Fibroblast of the conjunctiva (primary cell): Measurements from ENCODE around the gene TNIK.

Experiments
- DNase-seq: peaks from one replicate; pipeline ENCODE4 v3.0.0-alpha.2; 2010; ENCODE audit warnings: low read depth

Gene TNIK

DNA sequence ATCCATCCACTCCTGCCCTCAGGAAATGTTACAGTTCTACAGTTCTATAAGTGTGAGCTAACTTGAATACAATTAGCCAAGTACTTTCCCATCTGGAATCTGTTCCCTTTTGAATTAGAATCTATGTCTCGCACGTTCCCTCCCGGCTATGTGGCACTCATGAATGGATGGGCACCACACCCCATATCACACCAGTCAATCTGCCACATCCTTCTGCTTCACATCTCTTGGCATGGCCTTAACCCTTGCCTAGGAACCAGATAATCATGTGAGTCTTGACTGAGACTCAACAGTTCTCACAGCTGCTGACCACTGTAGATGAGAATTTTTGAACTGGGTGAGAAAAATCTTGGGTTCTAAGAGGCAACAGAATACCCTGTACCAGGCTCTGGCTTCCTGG, 180.2 kb downstream of the TNIK start:
- no peak for DNase-seq

DNA sequence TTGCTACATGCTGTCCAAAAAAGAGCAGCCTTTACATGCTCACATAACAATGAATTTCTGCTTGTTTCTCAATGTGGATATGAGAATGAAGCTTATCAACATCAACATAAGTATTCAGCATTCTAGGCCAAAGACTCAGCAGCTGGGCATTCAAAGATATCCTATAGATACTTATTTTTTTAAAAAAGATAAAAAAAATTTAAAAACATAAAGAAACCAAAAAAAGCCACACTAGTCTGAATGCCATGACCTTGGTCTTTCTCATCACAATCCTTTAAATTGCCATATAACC, 182.0 kb downstream of the TNIK start:
- no peak for DNase-seq

DNA sequence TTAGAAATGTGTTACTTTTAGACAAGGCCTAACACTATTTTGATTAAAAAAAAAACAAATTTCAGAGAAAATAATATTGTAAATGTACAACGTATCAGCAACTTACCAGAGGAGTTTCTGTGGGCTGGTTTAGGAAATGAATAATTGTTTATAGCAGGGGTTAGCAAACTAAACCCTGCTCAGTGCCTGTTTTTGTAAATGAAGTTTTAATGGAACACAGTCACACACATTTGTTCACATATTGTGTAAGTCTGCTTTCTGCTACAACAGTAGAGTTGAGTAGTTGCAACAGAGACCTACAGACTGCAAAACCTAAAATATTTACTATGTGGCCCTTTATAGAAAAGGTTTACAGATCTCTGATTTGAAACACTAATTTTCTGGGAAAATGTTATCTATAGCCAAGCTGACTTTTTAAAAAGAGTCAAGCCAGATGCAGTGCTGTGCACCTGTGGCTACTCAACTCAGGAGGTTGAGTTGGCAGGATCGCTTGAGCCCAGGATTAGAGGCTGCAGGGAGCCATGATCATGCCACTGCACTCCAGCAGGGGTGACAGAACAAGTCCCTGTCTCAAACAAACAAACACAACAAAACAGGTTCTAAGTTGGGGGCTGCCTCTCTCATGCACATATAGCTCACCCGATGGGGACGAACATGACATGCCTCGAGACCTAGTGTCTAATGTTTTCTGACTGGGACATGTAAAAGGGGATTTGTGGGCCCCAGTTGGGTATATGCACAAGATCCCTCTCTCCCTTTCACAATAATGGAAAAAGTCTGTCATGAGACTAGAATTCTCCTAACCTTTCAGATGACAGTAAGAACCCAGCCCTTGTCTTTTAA, 182.5 kb downstream of the TNIK start:
- no peak for DNase-seq

DNA sequence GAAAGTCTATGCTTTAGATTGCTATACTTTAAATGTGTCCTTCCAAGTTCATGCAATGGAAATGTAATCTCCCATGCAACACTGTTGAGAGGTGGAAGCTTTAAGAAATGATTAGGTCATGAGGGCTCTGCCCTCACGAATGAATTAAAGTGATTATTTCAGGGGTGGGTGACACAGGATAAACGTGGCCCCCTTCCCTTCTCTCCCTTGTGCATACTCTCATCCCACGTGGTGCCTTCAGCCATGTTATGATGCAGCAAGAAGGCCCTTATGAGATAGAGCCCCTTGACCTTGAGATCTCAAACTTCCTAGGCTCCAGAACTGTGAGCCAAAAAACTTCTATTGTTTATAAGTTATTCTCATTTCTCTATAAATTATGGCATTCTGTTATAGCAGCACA, 183.3 kb downstream of the TNIK start:
- DNase-seq: no peak

DNA sequence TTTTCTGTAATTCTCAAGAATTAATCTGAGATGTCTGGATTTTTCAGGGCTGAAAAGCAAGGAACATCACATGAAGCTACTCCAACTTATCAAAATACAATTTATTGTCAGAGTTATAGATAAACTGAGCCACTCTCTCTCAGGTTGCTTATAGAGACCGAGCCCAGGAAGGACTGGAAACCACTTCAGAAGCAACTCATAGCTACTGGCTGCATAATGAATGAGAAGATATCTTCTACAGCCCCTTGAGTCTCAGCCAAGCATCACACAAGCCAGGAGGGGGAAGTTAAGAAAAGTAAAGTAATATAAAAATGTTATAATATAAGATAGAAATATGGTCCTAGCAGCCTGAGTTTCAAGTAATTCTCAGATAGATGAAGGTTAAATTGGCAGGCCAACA, 186.0 kb downstream of the TNIK start:
- DNase-seq: no peak

DNA sequence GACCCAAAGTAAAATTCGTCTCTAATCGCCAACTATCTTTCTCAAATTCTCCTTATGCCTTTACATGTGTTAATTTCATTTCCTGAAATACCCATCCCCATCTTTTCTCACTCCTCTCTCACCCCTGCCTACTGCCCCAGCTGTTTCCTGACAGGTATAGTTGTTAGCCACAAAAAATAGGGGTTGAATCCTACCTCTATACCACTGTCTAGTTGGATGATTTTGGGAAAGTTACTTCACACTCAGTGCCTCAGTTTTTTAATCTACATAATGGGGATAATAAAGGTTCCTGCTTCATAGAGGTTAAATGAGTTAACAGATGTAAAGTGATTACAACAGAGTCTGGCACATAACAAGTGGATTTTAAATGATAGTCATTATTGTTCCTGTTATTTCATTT, 189.7 kb downstream of the TNIK start:
- no peak for DNase-seq

DNA sequence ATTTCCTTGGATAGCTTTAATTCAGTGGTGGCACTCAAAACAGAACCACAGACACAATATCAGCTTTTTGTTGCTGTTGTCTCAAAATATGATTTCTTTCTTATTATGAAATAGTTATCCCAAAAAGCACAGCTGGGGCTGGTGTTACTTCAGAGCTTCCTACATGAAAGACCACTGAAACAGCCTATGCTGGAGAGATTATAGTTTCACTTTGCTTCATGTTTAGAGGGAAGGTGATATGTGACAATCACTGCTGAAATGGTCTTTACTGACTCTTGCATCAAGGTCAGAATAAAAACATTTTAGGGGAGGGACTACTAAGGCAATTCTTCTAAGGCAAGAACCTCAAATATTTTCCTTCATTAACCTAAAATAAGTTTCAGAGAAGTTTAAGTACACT, 190.7 kb downstream of the TNIK start:
- DNase-seq: no peak

DNA sequence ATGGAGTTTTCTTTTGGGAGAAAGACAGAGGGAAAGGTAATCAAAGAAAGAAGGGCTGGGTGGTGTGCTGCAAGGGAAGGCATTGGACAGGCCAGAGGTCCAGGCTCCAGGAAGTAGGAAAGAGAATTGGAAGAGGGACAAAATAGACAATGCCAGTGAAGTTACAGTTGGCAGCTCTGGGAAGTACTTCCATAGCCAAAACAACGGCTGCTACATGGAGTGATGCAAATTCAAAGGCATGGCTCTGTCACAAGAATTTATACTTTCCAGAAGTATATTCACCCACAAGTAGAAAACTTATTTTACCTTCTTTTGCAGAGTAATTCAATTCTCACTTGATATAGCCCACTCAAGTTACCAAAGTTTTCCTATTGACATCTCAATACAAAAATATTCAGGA, 191.5 kb downstream of the TNIK start:
- no peak for DNase-seq

DNA sequence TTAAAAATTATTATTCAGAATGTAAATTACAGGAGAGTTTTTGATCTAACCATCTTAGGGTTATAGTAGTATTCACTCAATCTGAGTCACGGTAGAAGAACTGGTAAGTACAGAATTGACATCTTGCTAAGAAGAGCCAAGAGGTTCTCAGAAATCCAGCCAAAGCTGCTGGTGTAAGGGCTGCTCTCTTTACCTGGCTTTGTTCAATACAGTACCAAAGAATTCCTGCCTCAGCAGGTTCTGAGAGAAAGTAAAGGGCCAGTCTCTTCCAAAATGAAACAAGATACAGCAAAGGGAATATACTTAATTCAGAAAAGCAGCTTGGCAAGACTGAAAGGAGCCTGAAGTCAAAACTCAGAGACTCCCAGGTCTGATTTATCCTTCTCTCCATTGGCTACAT, 193.1 kb downstream of the TNIK start:
- DNase-seq: no peak

DNA sequence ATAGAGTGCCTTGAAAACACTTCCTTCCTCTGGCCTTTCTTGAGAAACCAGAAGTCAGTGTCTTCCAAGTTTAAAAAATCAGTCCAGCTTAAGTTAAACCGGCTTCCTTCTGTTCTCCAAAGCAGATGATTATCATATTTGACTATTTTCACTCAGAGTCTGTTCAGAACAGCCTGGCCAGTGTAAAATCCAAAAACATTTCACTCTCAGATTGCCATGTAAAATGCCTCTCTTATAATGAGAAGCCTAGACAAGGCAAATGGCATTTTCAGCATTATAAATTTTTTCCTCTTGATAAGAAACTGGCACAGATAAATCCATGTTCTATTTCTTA, 193.5 kb downstream of the TNIK start:
- DNase-seq: no peak

DNA sequence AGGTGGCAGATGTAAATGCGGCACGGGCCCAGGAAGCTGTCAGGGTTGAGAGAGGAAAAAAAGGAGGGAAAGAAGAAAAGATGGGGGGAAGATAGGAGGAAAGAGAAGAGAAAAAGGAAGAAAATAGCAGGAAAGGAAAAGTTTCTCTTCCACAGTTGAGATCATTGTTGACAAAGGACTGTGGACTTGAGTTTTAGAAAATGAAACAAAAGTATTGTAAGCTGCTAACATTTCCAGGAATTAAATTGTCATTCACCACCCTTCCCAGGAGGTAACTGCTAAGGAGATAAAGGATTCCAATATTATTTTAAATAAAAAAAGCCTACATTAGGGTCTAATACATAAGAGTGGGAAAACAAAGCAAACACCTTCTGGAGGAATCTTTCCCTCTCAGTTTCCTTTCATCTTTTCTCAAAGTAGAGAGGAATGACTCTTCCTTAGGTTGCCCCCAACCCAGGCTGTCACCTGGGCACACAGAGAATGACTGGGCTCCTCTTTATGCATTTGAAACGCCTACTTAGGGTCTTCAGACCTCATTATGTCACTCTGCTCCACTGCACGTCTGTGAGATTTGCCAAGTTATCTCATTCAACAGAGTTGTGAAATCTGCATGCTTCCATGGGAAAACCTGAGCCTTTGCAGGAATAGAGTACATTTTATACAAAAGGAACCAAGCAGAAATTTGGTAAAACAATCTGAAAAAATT, 194.0 kb downstream of the TNIK start:
- no peak for DNase-seq

DNA sequence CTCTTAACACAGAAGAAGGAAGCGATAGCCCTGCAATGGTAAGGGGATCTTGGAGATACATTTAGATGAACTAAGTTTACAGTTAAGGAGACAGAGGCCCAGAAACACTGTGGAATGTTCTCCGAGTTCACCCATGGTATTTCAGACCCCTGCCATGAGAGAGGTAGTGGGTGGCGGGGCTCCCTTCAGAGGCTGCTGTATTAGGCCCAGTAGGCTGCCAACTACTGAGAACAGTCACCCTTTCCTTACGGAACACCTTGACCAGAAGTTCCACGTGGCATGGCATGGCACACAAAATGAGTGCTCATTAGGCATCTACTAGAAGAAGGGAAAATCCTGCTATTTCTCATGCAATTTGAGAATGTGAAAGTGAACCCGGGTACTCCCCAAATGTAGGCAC, 195.4 kb downstream of the TNIK start:
- no peak for DNase-seq

DNA sequence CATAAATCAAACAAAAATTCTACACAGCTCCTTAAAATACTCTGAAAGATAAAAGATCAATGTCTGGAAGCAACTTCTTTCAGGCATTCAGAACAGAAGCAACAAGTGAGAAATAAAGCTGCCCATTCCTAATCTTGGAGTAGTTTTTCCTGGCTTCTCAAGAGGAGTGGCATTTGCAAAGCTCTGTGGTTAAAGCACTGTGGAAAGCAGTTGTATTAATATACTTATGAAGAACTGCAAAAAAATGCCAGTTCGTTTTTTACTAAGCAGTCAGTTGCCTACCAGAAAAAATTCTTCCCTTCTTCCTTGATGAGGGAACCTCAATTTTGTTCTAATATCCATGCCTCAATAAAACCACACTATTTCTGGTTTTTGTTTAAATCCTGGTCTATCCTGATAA, 197.8 kb downstream of the TNIK start:
- no peak for DNase-seq

DNA sequence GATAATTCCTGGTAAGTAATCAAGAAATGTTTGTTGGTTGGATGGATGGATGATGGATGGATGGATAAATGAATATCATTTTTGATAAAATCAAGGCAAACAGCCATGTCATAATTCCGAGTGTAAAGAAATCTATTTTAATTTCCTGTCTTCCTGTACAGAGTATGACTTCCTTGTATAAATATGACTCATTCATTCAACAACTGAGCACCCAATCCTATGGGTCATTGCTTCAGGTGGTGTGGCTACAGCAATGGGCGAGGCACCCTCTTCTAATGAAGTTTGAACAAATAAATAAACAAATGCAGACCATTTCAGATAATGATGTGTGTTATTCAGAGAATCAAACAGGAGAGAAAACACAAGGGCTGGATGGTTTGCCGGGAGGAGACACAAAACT, 198.7 kb downstream of the TNIK start:
- no peak for DNase-seq

DNA sequence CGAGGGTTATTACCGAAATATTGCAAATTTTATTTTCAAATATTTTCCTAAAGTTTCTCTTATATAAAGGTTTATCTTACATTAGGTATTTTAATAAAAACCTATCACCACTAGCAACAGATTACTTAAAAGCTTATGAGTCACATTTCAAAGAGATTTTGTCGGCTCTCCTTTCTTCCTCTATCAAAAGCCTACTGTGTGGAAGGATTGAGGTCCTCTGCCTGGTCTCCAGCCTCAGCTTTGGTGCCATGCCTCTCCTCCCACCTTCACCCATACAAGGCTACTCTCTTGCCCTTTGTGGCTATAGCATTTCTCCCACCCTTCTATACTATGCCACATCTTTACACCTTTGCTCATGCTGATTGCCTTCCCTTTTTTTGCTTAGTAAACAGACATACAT, 199.3 kb downstream of the TNIK start:
- DNase-seq: no peak

DNA sequence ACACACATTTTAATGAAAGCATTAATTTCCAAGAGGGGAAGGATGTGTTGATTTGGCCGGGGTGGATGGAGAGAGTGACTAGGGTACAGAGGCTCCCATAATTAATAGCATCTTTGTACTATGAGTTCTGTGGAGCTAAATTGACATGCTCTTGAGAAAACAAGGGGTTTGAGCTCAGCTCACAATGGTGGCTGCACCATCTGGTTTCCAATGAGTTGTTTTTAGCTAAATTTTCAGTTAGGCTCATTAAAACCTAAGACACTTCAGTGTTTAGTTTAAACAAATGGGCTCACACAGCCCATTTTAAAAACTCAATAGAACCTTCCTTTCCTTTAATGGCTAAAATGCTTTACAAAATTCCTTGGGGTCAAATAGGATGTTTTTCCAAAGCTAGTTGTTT, 199.7 kb downstream of the TNIK start:
- DNase-seq: no peak

DNA sequence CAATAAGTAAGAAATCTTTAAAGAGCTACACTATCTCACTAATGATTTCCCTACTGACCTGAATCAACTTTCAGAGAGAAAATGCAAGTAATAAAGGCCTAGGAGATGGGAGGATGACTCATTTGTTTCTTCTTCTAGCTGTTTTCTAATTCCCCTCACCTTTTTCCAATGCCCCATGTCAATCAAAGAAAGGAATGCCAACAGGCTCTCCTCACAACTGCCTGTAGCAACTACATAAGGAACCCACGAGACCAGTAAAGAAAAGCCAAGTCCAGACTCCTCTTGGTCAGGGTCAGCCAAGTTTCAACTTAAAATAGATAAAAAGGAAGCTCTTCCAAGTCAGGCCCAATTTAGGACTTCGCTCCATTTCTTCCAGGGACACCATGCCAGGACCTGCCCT, 201.9 kb downstream of the TNIK start:
- no peak for DNase-seq

DNA sequence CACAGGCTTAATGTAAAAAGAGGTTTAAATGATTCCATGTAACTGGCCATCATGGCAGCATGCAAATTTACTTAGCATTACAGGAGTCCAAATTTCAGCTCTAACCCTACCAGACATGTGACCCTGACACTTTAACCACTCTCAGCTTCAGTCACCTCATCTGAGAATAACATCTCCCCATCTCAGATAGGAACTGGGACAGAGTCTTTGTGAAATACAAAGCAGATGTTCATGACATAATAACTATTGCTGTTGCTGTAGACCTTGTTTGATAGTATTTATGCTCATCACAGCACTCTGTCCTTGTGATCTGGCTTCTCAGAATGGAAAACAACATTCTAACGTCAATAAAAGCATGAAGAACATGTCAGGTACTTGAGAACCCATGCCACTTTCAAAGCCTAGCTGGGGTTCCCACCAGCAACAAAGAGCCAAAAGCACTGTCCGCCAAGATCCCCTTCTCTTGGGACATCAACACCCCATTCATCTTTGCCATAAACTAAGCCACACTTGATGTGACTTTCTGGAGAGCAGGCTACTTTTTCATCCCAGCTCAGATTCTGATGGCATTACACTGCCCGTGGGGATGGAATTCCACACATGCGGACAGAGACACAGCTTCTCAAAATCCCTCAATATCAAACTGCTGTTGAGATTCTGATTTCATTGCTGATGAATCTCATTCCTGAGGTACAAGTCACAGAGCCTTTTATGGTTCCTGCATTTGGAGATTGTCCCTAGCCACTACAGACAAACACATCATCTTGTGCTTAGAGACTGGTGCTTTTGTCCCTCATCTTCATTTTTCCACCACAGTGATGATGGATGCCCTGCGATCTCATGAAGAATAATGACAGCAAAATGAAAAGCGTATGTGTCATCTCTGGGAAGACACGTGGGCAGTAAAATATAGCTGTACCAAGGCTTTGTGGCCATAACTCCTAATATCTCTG, 202.7 kb downstream of the TNIK start:
- DNase-seq: no peak

DNA sequence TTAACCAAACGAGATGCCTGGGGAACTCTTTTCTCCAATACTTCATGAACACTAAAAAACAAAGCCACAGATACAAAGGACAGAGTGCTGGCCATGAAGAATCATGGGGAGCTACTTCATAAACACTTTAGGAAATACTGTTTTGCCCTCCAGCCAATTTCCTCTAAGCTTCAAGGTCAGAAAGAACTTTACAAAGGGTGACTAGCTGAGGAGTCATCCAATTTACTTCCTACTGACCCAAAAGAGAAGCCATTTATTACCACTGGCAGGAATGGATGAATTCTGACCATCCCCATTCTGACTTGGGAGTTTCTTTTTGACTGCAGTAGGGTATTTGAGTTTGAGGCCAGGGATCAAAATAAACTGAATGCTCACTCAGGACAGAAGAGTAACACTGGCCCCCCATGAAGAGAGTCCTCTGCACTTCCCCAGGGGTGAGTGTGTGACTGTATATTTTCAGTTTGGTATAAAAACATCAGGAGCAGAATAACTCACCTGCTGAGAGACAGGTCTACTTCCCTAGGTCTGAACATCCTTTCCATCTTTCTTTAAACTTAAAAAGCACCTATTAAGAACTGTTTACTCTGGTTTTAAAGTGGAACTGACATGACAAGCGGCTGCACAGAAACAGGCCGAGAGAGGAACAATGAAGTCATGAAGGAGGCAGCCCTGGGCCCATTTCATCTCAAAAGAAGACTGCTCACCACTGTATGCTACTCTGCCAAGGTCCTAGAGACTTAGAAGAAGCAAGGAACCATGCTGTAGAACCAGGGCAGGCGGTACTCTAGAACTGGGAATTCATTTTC, 203.6 kb downstream of the TNIK start:
- no peak for DNase-seq

DNA sequence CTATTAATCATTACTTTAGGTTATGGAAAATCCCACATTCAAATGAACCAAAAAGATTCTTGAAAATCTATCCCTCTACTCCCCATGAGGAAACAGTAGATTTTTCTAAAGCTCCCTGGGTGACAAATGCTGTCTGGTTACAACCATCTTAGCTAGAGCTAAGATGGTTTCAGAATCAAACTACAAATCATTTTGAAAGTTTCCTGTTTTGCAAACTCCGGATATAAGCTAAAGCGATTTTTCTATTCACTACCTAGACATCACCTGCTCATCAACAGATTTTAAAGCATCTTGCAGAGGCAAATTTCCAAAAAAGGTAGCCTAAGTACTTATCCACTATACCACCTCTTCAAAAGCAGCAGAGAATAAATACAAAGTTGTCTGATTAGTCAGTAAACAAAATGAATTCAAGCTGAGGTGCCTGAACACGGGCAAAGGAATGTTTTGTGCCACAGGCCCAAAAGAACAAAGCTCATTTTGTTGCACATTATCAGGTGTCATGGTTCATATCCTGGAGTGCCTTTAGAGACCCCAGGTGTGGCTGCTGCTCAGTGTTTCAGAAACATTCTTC, 204.9 kb downstream of the TNIK start:
- no peak for DNase-seq

DNA sequence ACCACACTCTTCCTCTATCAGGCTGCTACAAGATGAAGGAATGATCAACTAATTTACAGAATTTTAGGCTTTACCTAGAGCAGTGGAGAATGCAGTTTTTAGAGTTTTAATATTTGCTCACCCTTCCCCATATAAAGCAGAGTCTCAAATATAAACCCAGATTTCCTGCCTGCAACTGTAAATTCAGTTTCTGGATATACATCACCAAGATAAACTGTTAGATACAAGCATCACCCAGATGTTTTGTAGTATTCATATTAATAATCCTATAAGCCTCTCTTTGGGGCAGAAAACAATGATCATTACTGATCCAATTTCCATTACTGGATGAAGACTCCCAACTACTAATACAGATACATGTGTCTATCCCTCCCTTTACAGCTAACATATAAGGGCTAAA, 205.9 kb downstream of the TNIK start:
- no peak for DNase-seq

DNA sequence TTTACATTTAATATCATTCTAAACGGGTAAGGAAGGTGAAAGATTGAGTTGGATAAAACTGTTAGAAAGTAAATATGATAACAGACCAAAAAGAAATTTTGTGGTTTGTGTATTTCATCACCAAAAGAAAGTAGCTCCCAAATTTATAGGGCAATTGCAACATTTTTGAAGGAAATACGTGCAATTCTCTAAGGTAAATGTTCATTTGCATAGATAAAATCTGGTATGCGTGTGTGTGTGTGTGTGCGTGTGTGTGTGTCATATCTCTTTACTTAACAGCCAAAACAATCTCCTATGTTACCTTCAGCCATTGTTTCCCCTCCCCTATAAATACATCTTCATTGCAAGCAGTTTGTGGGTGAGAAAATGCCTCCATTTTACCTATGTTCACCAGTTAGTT, 208.4 kb downstream of the TNIK start:
- no peak for DNase-seq
